Measurements from ENCODE around the gene DEPDC4. TPM values are rescaled to one million over a fixed set of nuclear protein-coding genes. Genes with fewer than 3 reads are reported as not detected.

DEPDC4 gene
- total RNA-seq, 2 experiments from 2014 or later, result 1.4 to 4.1 TPM

DNA sequence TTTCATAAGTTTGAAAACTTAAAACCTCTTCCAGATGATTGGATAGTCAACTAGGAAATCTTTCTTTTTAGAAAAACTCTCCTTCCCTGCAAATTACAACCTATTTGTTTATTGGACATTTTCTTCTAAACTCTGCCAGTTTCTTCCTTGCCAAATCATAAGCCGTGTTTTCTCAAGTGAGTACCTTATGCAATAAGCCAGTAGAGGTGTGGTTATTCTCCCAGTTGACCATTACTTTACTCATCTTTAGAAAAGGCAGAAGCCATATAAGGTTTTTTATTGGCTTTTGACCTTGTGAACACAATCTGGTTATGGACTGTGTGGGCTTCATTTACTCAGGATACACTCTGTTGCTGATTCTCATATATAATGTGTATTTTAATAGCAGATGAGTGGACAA lies 51.7 kb downstream of the DEPDC4 start:
- DNase-seq (ENCODE audit: low spot score), result no peak
- ChIA-PET CTCF (ENCODE audit: unreplicated experiment) (no interaction called here), POLR2A (interaction anchor here (0.9 kb wide), 1 partner anchor 11 kb away, joined by 3 read pairs; no protein-coding TSS in a partner anchor)
- H3K4me1 ChIP-seq (ENCODE audit: insufficient read depth, low read length, poor library complexity, severe bottlenecking), result no peaks in the 10 kb centered on the region
- intact Hi-C loops (cut with micrococcal nuclease; ENCODE audit: unreplicated experiment), result no loop called here
- no peaks in the 10 kb centered on the region for H3K9me2 ChIP-seq (ENCODE audit: insufficient read depth, low read length)
- no peak for TF ChIP-seq EZH2phosphoT487 (IDR thresholded peaks at IDR 0.05; ENCODE audit: borderline replicate concordance, low read depth, low read length)
- TF ChIP-seq, protein P1, sequence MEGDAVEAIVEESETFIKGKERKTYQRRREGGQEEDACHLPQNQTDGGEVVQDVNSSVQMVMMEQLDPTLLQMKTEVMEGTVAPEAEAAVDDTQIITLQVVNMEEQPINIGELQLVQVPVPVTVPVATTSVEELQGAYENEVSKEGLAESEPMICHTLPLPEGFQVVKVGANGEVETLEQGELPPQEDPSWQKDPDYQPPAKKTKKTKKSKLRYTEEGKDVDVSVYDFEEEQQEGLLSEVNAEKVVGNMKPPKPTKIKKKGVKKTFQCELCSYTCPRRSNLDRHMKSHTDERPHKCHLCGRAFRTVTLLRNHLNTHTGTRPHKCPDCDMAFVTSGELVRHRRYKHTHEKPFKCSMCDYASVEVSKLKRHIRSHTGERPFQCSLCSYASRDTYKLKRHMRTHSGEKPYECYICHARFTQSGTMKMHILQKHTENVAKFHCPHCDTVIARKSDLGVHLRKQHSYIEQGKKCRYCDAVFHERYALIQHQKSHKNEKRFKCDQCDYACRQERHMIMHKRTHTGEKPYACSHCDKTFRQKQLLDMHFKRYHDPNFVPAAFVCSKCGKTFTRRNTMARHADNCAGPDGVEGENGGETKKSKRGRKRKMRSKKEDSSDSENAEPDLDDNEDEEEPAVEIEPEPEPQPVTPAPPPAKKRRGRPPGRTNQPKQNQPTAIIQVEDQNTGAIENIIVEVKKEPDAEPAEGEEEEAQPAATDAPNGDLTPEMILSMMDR (conservative IDR thresholded peaks at IDR 0.05; ENCODE audit: low read length), result no peak
- H3K27ac ChIP-seq (ENCODE audit: low read depth, low read length, poor library complexity, severe bottlenecking), result no peak overlapping the region
- no peak overlapping the region for H2AFZ ChIP-seq (ENCODE audit: low read length)
- no peak overlapping the region for H3K4me2 ChIP-seq (ENCODE audit: low read length)
- no peaks in the 10 kb centered on the region for H4K20me1 ChIP-seq (ENCODE audit: insufficient read depth, low read length)
- H3K4me3 ChIP-seq (ENCODE audit: low read depth, low read length, poor library complexity, severe bottlenecking), result no peak overlapping the region
- H3K9me3 ChIP-seq (ENCODE audit: low read length), result no peaks in the 10 kb centered on the region
- peaks cover 83% of the 10 kb centered on the region for H3K36me3 ChIP-seq (ENCODE audit: insufficient read depth, low read length)
- BruUV-seq (replicated peaks), result no TSS peak
- no peaks in the 10 kb centered on the region for H3K79me2 ChIP-seq (ENCODE audit: insufficient read depth, low read depth, low read length)

DNA sequence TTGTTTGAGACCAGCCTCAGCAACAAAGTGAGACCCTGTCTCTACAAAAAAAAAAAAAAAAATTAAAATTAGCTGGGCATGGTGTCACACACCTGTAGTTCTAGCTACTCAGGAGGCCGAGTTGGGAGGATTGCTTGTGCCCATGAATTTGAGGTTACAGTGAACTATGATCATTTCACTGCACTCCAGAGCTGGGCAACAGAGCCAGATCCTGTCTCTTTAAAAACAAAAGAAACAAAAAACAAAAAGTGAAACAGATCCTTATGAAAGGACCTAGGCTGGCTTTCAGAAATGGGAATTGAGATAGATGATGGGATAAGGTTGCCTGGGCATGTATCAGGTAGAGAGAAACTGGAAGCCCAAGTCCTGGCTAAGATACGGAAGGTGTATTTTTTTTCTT lies 52.4 kb downstream of the DEPDC4 start:
- Histone ChIP-seq H3K36me3 (ENCODE audit: insufficient read depth, low read length) (peaks cover 83% of the 10 kb centered on the region), H3K9me3 (ENCODE audit: low read length) (no peaks in the 10 kb centered on the region), H4K20me1 (ENCODE audit: insufficient read depth, low read length) (no peaks in the 10 kb centered on the region), H3K4me1 (ENCODE audit: insufficient read depth, low read length, poor library complexity, severe bottlenecking) (no peaks in the 10 kb centered on the region), H3K4me2 (ENCODE audit: low read length) (no peak overlapping the region), H2AFZ (ENCODE audit: low read length) (no peak overlapping the region), H3K79me2 (ENCODE audit: insufficient read depth, low read depth, low read length) (no peaks in the 10 kb centered on the region), H3K27ac (ENCODE audit: low read depth, low read length, poor library complexity, severe bottlenecking) (no peak overlapping the region), H3K9me2 (ENCODE audit: insufficient read depth, low read length) (no peaks in the 10 kb centered on the region), H3K4me3 (ENCODE audit: low read depth, low read length, poor library complexity, severe bottlenecking) (no peak overlapping the region)
- BruUV-seq (replicated peaks), result no TSS peak
- ChIA-PET CTCF (ENCODE audit: unreplicated experiment) (no interaction called here), POLR2A (interaction anchor here (0.5 to 1.6 kb wide), 3 partner anchors 12 to 1648 kb away, joined by 3 to 6 read pairs (median 4); no protein-coding TSS in a partner anchor)
- no peak for DNase-seq (ENCODE audit: low spot score)
- intact Hi-C loops (cut with micrococcal nuclease; ENCODE audit: unreplicated experiment), result no loop called here
- TF ChIP-seq, protein P1 (conservative IDR thresholded peaks at IDR 0.05; ENCODE audit: low read length), result no peak
- no peak for TF ChIP-seq EZH2phosphoT487 (IDR thresholded peaks at IDR 0.05; ENCODE audit: borderline replicate concordance, low read depth, low read length)

DNA sequence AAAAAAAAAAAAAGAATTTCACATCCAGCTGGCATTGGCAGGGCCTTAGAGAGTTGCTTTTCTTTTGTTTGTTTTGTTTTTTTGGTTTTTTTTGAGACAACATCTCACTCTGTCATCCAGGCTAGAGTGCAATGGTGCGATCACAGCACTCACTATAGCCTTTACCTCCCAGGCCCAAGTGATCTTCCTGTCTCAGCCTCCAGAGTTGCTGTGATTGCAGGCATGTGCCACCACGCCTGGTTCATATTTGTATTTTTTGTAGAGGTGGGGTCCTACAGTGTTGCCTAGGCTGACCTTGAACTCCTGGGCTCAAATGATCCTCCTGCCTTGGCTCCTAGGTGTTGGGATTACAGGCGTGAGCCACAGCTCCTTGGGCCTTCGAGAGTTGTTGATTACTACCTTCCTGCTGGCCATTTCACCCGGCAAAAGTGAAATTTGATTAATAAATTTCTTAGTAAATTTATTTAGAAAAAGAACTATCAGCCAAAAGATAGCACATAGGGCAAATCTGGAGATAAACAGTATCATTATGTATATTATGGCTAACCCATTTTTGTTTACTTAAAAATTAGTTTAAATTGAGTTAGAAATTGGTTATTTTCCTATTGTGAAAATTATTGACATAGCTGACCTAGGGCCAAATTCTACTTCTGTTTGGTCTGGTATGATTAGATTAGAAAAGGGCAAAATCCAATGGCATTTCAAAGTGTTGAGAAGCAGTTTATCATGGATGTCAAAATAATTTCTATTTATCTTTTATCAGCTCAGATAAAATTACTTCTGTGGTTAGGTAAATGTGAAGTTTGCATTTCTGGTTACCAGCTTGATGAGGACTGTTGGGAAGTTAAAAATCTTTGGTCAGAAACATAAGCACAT lies 53.6 kb downstream of the DEPDC4 start:
- no peak for DNase-seq (ENCODE audit: low spot score)
- intact Hi-C loops (cut with micrococcal nuclease; ENCODE audit: unreplicated experiment), result no loop called here
- Histone ChIP-seq H4K20me1 (ENCODE audit: insufficient read depth, low read length) (no peaks in the 10 kb centered on the region), H3K9me2 (ENCODE audit: insufficient read depth, low read length) (no peaks in the 10 kb centered on the region), H3K79me2 (ENCODE audit: insufficient read depth, low read depth, low read length) (no peaks in the 10 kb centered on the region), H3K4me2 (ENCODE audit: low read length) (no peak overlapping the region), H3K9me3 (ENCODE audit: low read length) (no peaks in the 10 kb centered on the region), H2AFZ (ENCODE audit: low read length) (no peak overlapping the region), H3K4me3 (ENCODE audit: low read depth, low read length, poor library complexity, severe bottlenecking) (no peak overlapping the region), H3K4me1 (ENCODE audit: insufficient read depth, low read length, poor library complexity, severe bottlenecking) (no peaks in the 10 kb centered on the region), H3K36me3 (ENCODE audit: insufficient read depth, low read length) (peaks cover 83% of the 10 kb centered on the region), H3K27ac (ENCODE audit: low read depth, low read length, poor library complexity, severe bottlenecking) (no peak overlapping the region)
- ChIA-PET CTCF (ENCODE audit: unreplicated experiment) (no interaction called here), POLR2A (interaction anchor here (0.6 to 1.6 kb wide), 6 partner anchors 10 to 1618 kb away, joined by 3 to 7 read pairs (median 4); no protein-coding TSS in a partner anchor)
- no TSS peak for BruUV-seq (replicated peaks)
- TF ChIP-seq EZH2phosphoT487 (IDR thresholded peaks at IDR 0.05; ENCODE audit: borderline replicate concordance, low read depth, low read length), result no peak
- TF ChIP-seq, protein P1 (conservative IDR thresholded peaks at IDR 0.05; ENCODE audit: low read length), result no peak
